Peyer's patch (tissue), 4 donors: Measurements from ENCODE around the gene NUDCD3.

Source experiments
- POLR2A ChIP-seq, 2 donors: fragments of 450-650 bp; IDR thresholded peaks; one replicate each; pipeline ENCODE4 v1.5.1; 2017; ENCODE audit warnings: antibody characterized with exemption in 2 of 2, mild to moderate bottlenecking in 2 of 2, moderate library complexity in 2 of 2
- TF ChIP-seq, protein P1 (sequence below), 6 experiments: fragments of 450-650 bp in 4 of 6; fragments of 200-600 bp in 2 of 6; sonication (generic) in 1 of 6; IDR thresholded peaks; one replicate each; pipeline ENCODE4 v1.5.1; 2017 to 2019; ENCODE audit warnings: antibody characterized with exemption in 6 of 6, mild to moderate bottlenecking in 3 of 6, moderate library complexity in 1 of 6

- TF ChIP-seq, protein P1, sequence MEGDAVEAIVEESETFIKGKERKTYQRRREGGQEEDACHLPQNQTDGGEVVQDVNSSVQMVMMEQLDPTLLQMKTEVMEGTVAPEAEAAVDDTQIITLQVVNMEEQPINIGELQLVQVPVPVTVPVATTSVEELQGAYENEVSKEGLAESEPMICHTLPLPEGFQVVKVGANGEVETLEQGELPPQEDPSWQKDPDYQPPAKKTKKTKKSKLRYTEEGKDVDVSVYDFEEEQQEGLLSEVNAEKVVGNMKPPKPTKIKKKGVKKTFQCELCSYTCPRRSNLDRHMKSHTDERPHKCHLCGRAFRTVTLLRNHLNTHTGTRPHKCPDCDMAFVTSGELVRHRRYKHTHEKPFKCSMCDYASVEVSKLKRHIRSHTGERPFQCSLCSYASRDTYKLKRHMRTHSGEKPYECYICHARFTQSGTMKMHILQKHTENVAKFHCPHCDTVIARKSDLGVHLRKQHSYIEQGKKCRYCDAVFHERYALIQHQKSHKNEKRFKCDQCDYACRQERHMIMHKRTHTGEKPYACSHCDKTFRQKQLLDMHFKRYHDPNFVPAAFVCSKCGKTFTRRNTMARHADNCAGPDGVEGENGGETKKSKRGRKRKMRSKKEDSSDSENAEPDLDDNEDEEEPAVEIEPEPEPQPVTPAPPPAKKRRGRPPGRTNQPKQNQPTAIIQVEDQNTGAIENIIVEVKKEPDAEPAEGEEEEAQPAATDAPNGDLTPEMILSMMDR (IDR thresholded peaks at IDR 0.05), result no peak
- TF ChIP-seq POLR2A (IDR thresholded peaks at IDR 0.05), result no peak
Observed at GRCh38 chr7:44348300-44348699, 142.2 kb downstream of the NUDCD3 start.
